SK-N-MC (cell line): Measurements from ENCODE around the gene SNPH.
A peak's percentile ranks its signal among the peaks of the same experiment; 100 is the strongest.
"Not testable (repeated sequence)": the region's sequence is repeated elsewhere in the genome, so short reads cannot be mapped to it uniquely, and the experiment has no call there.

Experiments used
- DNase-seq: peaks from one replicate; pipeline ENCODE4 v3.0.0-alpha.2; 2011; ENCODE audit warnings: low read depth, low spot score
- H3K27ac ChIP-seq: fragments of 200-600 bp; sonication (generic); 2 replicates; pipeline ENCODE4 v1.5.1; 2016; ENCODE audit warnings: mixed run types
- H3K36me3 ChIP-seq: fragments of 200-600 bp; sonication (generic); 2 replicates; pipeline ENCODE4 v1.6.1; 2017; ENCODE audit warnings: antibody characterized with exemption, low read length, mixed read lengths; ENCODE audit not compliant: insufficient read depth
- H3K4me3 ChIP-seq: fragments of 200-600 bp; sonication (generic); 2 replicates; pipeline ENCODE4 v1.5.1; 2016
- H3K9ac ChIP-seq: fragments of 200-600 bp; sonication (generic); 2 replicates; pipeline ENCODE4 v1.8.0; 2017; ENCODE audit warnings: mixed run types, mixed read lengths; ENCODE audit not compliant: insufficient read length
- H3K9me3 ChIP-seq: fragments of 200-600 bp; sonication (generic); 2 replicates; pipeline ENCODE4 v1.6.1; 2017; ENCODE audit warnings: low read depth, mild to moderate bottlenecking, antibody characterized with exemption, low read length, moderate library complexity, mixed read lengths
- EZH2 ChIP-seq: fragments of 200-600 bp; sonication (generic); IDR thresholded peaks from one replicate; pipeline ENCODE4 v1.6.1; 2017; ENCODE audit warnings: antibody characterized with exemption
- FOXP2 ChIP-seq: optimal IDR thresholded peaks from 2 replicates; pipeline ENCODE3; 2011; ENCODE audit warnings: mild to moderate bottlenecking, moderate library complexity; ENCODE audit not compliant: insufficient read depth; ENCODE audit errors: extremely low read length, control extremely low read depth
- POLR2AphosphoS5 ChIP-seq: IDR thresholded peaks from 2 replicates; pipeline ENCODE4 v1.6.1; 2012; ENCODE audit warnings: mild to moderate bottlenecking, low read depth, low read length, borderline replicate concordance

SNPH gene

DNA sequence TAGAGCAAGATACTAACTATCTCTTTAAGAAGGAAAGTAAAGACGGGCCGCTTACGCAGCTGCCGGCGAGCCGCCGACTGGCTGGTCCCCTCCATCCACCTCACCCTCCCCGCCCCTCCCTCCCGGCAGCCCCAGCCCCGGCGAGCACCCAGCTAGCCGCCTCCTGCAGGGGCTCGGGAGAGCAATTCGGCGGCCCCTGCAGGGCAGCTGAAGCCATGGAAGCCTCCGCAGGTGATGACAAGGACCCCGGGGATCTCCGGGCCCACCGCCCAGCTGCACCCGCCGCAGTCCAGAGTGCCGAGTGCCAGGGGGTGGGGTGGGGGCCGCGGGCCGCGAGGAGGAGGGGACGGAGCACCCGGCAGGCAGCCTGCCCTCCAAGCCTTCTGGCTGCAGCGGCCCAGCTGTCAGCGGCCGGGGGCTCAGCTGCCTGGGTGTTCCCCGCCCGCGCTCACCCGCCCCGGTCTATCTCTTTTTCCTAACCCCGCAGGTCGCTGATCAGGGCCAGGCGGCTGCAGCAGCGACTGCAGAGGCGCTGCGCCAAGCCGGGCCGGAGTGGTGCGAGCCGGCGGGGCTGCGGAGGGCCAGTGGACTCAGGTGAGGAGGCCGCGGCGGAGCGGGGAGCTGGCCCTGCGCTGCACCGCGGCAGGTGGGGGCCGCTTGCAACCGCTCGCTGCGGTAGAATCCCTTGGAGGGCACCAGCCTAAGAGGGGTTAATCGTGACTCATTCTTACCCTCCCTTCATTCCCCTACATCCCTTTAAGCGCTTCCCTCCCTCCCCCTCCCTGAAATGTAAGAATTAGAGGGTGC is at the start of gene SNPH:
Gene SNPH, plus strand, starts transcription at position 128 of the 807 bp plus-strand sequence. CDS start 29,946 bp downstream, outside the sequence.
- Histone ChIP-seq H3K9me3 (no peaks in the 10 kb centered on the region), H3K27ac (no peak within 1 kb of the TSS), H3K4me3 (no peak within 1 kb of the TSS), H3K9ac (no peak within 1 kb of the TSS), H3K36me3 (no peaks in the 10 kb centered on the region)
- TF ChIP-seq POLR2AphosphoS5 (no peak), EZH2 (no peak), FOXP2 (no peak)
- DNase-seq, result no peak

DNA sequence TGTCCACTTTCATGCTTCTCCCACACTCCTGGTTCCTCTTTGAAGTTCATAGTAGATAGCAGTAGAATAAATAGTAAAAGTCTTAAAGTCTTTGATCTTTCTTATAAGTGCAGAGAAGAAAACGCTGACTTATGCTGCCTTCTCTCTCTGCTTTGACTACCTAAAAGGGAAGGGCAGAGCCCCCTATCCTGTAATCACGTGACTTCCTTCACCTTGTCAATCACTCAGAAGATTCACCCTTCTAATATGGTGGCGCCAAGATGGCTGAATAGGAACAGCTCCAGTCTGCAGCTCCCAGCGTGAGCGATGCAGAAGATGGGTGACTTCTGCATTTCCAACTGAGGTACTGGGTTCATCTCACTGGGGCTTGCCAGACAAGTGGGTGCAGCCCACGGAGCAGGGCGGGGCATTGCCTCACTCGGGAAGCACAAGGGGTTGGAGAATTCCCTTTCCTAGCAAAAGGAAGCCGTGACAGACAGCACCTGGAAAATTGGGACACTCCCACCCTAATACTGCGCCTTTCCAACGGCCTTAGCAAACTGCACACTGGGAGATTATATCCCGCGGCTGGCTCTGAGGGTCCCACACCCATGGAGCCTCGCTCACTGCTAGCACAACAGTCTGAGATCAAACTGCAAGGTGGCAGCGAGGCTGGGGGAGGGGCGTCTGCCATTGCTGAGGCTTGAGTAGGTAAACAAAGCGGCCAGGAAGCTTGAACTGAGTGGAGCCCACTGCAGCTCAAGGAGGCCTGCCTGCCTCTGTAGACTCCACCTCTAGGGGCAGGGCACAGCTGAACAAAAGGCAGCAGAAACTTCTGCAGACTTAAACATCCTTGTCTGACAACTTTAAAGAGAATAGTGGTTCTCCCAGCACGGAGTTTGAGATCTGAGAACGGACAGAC is 49.3 kb upstream of the SNPH start:
- not testable (repeated sequence) for H3K9me3 ChIP-seq, H3K27ac ChIP-seq, H3K9ac ChIP-seq, DNase-seq, H3K4me3 ChIP-seq, H3K36me3 ChIP-seq

DNA sequence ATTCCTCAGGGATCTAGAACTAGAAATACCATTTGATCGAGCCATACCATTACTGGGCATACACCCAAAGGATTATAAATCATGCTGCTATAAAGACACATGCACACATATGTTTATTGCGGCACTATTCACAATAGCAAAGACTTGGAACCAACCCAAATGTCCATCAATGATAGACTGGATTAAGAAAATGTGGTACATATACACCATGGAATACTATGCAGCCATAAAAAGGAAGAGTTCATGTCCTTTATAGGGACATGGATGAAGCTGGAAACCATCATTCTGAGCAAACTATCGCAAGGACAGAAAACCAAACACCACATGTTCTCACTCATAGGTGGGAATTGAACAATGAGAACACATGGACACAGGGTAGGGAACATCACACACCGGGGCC is 43.3 kb upstream of the SNPH start:
- not testable (repeated sequence) for DNase-seq, H3K36me3 ChIP-seq, H3K27ac ChIP-seq, H3K9me3 ChIP-seq, H3K4me3 ChIP-seq, H3K9ac ChIP-seq

GRCh38 chr20:1224205-1224890 is 41.7 kb upstream of the SNPH start:
- Histone ChIP-seq H3K9me3 (no peaks in the 10 kb centered on the region), H3K27ac (no peak overlapping the region), H3K36me3 (no peaks in the 10 kb centered on the region), H3K9ac (no peak overlapping the region), H3K4me3 (no peak overlapping the region)
- TF ChIP-seq POLR2AphosphoS5, result no peak
- TF ChIP-seq EZH2, result no peak
- no peak for TF ChIP-seq FOXP2
- DNase-seq, result no peak

DNA sequence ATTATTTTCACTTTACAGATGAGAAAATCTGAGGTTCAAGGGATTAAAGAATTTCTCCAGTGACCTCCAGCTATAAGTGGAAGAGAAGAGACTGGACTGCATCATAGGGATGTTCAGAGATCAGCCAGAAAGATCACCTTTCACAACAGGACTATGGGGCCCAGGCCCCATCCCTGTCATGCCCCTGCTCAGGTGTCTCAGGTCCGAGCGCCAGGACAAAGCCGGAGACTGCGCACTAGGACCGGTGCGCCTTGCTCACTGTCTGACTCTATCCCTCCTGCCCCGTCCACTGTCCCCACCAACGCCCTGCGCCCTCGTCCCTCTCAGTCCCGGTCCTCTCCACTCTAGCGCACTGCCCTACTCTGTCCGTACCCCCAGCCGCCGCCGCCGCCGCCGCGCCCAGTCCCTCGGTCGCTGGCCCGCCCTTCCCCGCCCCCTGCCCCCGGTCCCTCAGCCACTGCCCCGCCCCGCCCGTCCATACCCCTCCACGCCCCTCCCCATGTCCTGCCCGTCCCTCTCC is 40.8 kb upstream of the SNPH start:
- H3K9me3 ChIP-seq, result no peaks in the 10 kb centered on the region
- peak overlapping the region; percentile 61 for H3K4me3 ChIP-seq
- no peak overlapping the region for H3K9ac ChIP-seq
- H3K27ac ChIP-seq, result no peak overlapping the region
- H3K36me3 ChIP-seq, result no peaks in the 10 kb centered on the region
- DNase-seq, result no peak
- TF ChIP-seq POLR2AphosphoS5, result no peak
- TF ChIP-seq EZH2, result no peak
- no peak for TF ChIP-seq FOXP2

GRCh38 chr20:1225783-1226654 is 40.1 kb upstream of the SNPH start, which contains the start of gene RAD21L1:
Gene RAD21L1, plus strand, starts transcription at chr20:1226044. Its CDS starts 2,410 bp downstream, at chr20:1228454.
- TF ChIP-seq FOXP2 (no peak), POLR2AphosphoS5 (peak; percentile 89), EZH2 (no peak)
- peak within 1 kb of the TSS; percentile 83 for H3K4me3 ChIP-seq
- no peaks in the 10 kb centered on the region for H3K36me3 ChIP-seq
- H3K9me3 ChIP-seq, result no peaks in the 10 kb centered on the region
- H3K9ac ChIP-seq, result peak within 1 kb of the TSS; percentile 75
- peak within 1 kb of the TSS; percentile 36; the same call in 1 of the 2 replicates for H3K27ac ChIP-seq
- DNase-seq, result no peak

- no peak overlapping the region for H3K27ac ChIP-seq
- H3K4me3 ChIP-seq, result no peak overlapping the region
- no peaks in the 10 kb centered on the region for H3K9me3 ChIP-seq
- TF ChIP-seq POLR2AphosphoS5 (no peak), EZH2 (no peak), FOXP2 (no peak)
- no peak for DNase-seq
- H3K9ac ChIP-seq, result no peak overlapping the region
- no peaks in the 10 kb centered on the region for H3K36me3 ChIP-seq
Observed at GRCh38 chr20:1229541-1229940, 36.6 kb upstream of the SNPH start.
